Breast epithelium (tissue), 3 donors: ENCODE results near the gene SEC63.

Source experiments
- CTCF ChIP-seq, 3 donors: fragments of 450-650 bp; IDR thresholded peaks; one replicate each; pipeline ENCODE4 v1.5.1; 2016 to 2017; ENCODE audit warnings: antibody characterized with exemption in 3 of 3, mild to moderate bottlenecking in 3 of 3, moderate library complexity in 3 of 3
- POLR2A ChIP-seq: fragments of 450-650 bp; IDR thresholded peaks from one replicate; pipeline ENCODE4 v1.6.1; 2016; ENCODE audit warnings: antibody characterized with exemption, mild to moderate bottlenecking, moderate library complexity
- POLR2AphosphoS5 ChIP-seq, 3 donors: sonication (generic); formaldehyde crosslinking; IDR thresholded peaks; one replicate each; pipeline ENCODE4 v1.6.1; 2017; ENCODE audit warnings: antibody characterized with exemption in 3 of 3

DNA sequence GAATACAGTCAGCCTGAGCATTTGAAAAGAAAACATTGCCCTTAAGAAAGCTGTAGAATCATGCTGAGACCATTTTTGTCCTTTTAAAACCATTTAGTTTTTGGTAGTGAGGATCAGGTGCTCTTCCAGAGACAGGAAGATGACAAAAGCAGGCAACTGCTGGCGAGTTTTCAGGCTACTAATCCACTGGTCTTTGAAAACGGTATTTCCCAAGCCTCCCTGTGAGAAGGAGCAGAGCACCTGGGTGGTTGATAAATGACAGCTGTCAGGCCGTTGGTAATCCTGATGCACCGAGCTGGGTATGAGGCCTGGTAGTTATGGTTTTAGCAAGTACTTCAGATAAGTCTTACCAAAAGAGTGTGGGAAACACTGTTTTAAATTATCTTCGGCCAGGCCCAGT is 10.1 kb upstream of the SEC63 start:
- no peak for TF ChIP-seq POLR2A
- TF ChIP-seq CTCF (IDR thresholded peaks at IDR 0.05): no peak
- TF ChIP-seq POLR2AphosphoS5 (IDR thresholded peaks at IDR 0.05): no peak
